ENCODE data around the gene SPOCK1. TPM values are rescaled to one million over a fixed set of nuclear protein-coding genes. Genes with fewer than 3 reads are reported as not detected.

The SPOCK1 gene
- total RNA-seq, 1 experiment from 2014 or later: 9.8 TPM

- Histone ChIP-seq H3K4me1 (ENCODE audit: insufficient read depth, low read length) (peaks cover 13% of the 10 kb centered on the region), H3K9me3 (ENCODE audit: low read length) (no peaks in the 10 kb centered on the region), H3K79me2 (ENCODE audit: low read length) (no peaks in the 10 kb centered on the region), H3F3A (ENCODE audit: low read length, unreplicated experiment) (no peaks in the 10 kb centered on the region), H3K4me2 (ENCODE audit: low read length) (no peak overlapping the region), H4K20me1 (ENCODE audit: low read length) (no peaks in the 10 kb centered on the region), H3K27me3 (ENCODE audit: low read length) (no peaks in the 10 kb centered on the region), H3K4me3 (ENCODE audit: low read length) (no peak overlapping the region), H3K36me3 (ENCODE audit: low read depth, low read length) (no peaks in the 10 kb centered on the region), H3K9ac (ENCODE audit: low read length) (no peak overlapping the region), H3K9me2 (replicated peaks; ENCODE audit: low read length) (no peaks in the 10 kb centered on the region), H2AFZ (ENCODE audit: low read length) (no peak overlapping the region), H3K27ac (ENCODE audit: low read length) (no peak overlapping the region)
- ATAC-seq (peak; percentile 38), DNase-seq (no peak)
- POLR2A ChIA-PET (ENCODE audit: unreplicated experiment): no interaction called here
- CTCF ChIA-PET: no interaction called here
- TF ChIP-seq EZH2 (IDR thresholded peaks at IDR 0.05; ENCODE audit: low read length, unreplicated experiment): no peak
- no peak for TF ChIP-seq CTCF (conservative IDR thresholded peaks at IDR 0.05; ENCODE audit: low read depth, low read length)
- no peak for TF ChIP-seq EZH2phosphoT487 (IDR thresholded peaks at IDR 0.05; ENCODE audit: borderline replicate concordance, low read length)
- intact Hi-C loops (cut with micrococcal nuclease): no loop called here
- no TSS peak for BruUV-seq (replicated peaks)
Measured at GRCh38 chr5:137209232-137209809, 289.8 kb downstream of the SPOCK1 start.

- Histone ChIP-seq H3K4me1 (ENCODE audit: insufficient read depth, low read length) (peaks cover 11% of the 10 kb centered on the region; the same call in 1 of the 2 replicates), H3K9me3 (ENCODE audit: low read length) (no peaks in the 10 kb centered on the region), H3F3A (ENCODE audit: low read length, unreplicated experiment) (no peaks in the 10 kb centered on the region), H3K4me3 (ENCODE audit: low read length) (no peak overlapping the region), H3K27me3 (ENCODE audit: low read length) (no peaks in the 10 kb centered on the region), H3K4me2 (ENCODE audit: low read length) (no peak overlapping the region), H3K79me2 (ENCODE audit: low read length) (no peaks in the 10 kb centered on the region), H2AFZ (ENCODE audit: low read length) (no peak overlapping the region), H4K20me1 (ENCODE audit: low read length) (no peaks in the 10 kb centered on the region), H3K27ac (ENCODE audit: low read length) (no peak overlapping the region), H3K9ac (ENCODE audit: low read length) (no peak overlapping the region), H3K36me3 (ENCODE audit: low read depth, low read length) (no peaks in the 10 kb centered on the region), H3K9me2 (replicated peaks; ENCODE audit: low read length) (no peaks in the 10 kb centered on the region)
- TF ChIP-seq CTCF (conservative IDR thresholded peaks at IDR 0.05; ENCODE audit: low read depth, low read length) (no peak), EZH2 (IDR thresholded peaks at IDR 0.05; ENCODE audit: low read length, unreplicated experiment) (no peak), EZH2phosphoT487 (IDR thresholded peaks at IDR 0.05; ENCODE audit: borderline replicate concordance, low read length) (no peak)
- no peak for DNase-seq
- no peak for ATAC-seq
- POLR2A ChIA-PET (ENCODE audit: unreplicated experiment): no interaction called here
- CTCF ChIA-PET: no interaction called here
- intact Hi-C loops (cut with micrococcal nuclease): no loop called here
- BruUV-seq (replicated peaks): no TSS peak
Measured at GRCh38 chr5:137207023-137207760, 291.9 kb downstream of the SPOCK1 start.
